GM20000 (cell line): Measurements from ENCODE around the gene LRRC15.

Experiments
- DNase-seq: peaks from one replicate; pipeline ENCODE4 v3.0.0; 2012; ENCODE audit warnings: low spot score
- CTCF ChIP-seq: IDR thresholded peaks from 2 replicates; pipeline ENCODE4 v1.5.1; 2012; ENCODE audit warnings: mild to moderate bottlenecking, control low read depth; ENCODE audit errors: extremely low read depth, missing control alignments

Gene LRRC15

GRCh38 chr3:194316918-194317317 lies 52.6 kb downstream of the LRRC15 start:
- no peak for TF ChIP-seq CTCF
- DNase-seq, result no peak

GRCh38 chr3:194315965-194316361 lies 53.6 kb downstream of the LRRC15 start:
- DNase-seq, result no peak
- no peak for TF ChIP-seq CTCF

GRCh38 chr3:194315088-194315964 lies 54.2 kb downstream of the LRRC15 start:
- DNase-seq, result peak; percentile 90
- peak; percentile 97 for TF ChIP-seq CTCF

- TF ChIP-seq CTCF, result no peak
- DNase-seq, result no peak
Measured at GRCh38 chr3:194314388-194315068, 55.0 kb downstream of the LRRC15 start.

- DNase-seq, result no peak
- no peak for TF ChIP-seq CTCF
Measured at GRCh38 chr3:194313560-194314387, 55.8 kb downstream of the LRRC15 start.

GRCh38 chr3:194312743-194313281 lies 56.7 kb downstream of the LRRC15 start:
- TF ChIP-seq CTCF, result no peak
- DNase-seq, result no peak
